Glomerular visceral epithelial cell (primary cell): ENCODE measurements around the gene TULP4.
"Not testable (repeated sequence)": the region's sequence is repeated elsewhere in the genome, so short reads cannot be mapped to it uniquely, and the experiment has no call there.

Experiments
- DNase-seq: peaks from one replicate; pipeline ENCODE4 v3.0.0-alpha.2; 2016; ENCODE audit errors: extremely low spot score

TULP4 gene

DNA sequence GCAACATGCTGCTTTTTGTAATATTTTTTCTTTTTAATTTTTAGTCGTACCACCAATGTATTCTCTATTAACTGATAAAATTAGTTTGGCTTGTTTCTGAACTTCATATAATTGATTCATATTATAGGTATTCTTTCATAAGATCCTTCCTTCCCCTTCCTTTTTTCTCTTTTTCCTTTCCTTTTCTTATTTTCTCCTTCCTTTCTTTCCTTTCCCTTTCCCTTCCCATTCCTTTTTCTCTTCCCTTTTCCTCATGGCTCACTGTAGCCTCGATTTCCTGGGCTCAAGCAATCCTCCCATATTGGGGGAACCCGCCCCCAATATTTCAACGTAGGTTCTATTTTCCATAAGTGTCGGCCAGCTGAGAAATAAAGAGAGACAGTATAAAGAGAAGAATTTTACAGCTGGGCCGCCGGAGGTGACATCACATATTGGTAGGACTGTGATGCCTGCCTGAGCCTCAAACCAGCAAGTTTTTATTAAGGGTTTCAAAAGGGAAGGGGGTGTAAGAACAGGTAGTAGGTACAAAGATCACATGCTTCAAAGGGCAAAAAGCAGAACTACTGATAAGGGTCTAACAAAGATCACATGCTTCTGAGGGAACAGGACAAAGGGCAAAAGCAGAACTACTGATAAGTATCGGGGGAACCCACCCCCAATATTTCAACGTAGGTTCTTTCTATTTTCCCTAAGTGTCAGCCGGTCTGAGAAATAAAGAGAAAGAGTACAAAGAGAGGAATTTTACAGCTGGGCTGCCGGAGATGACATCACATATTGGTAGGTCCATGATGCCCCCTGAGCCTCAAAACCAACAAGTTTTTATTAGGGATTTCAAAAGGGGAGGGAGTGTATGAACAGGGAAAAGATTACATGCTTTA lies 16.1 kb upstream of the TULP4 start:
- DNase-seq: not testable (repeated sequence)

DNA sequence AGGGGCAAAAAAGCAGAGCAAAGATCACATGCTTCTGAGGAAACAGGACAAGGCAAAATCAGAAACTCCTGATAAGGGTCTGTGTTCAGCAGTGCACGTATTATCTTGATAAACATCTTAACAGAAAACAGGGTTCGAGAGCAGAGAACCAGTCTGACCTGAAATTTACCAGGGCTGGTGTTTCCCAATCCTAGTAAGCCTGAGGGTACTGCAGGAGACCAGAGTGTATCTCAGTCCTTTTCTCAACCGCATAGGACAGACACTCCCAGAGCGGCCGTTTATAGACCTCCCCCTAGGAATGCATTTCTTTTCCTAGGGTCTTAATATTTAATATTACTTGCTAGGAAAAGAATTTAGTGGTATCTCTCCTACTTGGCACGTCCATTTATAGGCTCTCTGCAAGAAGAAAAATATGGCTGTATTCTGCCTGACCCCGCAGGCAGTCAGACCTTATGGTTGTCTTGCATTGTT lies 15.4 kb upstream of the TULP4 start:
- not testable (repeated sequence) for DNase-seq

DNA sequence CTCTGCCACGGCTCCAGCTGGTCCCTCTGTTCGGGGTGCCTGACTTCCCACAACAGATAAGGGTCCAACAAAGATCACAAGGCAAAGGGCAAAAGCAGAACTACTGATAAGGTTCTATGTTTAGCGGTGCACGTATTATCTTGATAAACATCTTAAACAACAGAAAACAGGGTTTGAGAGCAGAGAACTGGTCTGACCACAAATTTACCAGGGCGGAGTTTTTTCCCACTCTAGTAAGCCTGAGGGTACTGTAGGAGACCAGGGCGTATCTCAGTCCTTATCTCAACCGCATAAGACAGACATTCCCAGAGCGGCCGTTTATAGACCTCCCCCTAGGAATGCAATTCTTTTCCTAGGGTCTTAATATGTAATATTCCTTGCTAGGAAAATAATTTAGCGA lies 14.6 kb upstream of the TULP4 start:
- not testable (repeated sequence) for DNase-seq

DNA sequence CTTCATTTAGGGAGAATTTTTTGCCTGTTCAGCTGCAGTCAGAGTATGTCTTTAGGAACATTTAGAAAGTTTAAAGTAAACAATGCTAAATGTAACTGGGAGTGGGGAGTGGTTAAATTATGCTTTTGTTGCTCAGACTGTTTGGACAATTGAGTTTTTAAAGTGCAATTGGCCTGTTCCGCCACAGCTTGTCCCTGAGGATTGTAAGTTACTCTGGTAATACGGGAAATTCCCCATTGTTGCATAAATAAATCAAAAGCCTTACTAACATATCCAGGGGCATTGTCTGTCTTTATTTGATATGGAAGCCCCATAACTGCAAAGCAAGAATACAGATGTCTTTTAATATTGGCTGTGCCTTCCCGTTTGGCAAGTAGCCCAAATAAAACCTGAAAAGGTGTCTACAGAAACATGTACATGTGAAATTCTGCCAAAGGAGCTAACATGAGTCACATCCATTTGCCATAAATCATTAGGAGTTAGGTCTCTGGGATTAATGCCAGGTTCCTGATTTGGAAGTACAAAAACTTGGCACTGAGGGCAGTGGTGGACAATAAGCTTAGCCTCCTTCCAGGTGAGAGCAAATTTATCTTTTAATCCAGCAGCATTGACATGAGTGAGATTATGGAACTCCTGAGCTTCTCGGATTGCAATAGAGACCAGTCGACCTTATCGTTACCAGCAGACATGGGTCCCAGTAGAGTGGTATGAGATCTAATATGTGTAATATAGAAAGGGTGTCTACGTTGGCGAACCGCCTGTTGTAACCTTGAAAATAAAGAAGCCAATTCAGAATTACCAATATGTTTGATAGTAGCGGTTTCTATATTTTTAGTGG lies 11.7 kb upstream of the TULP4 start:
- DNase-seq: peak; percentile 46

DNA sequence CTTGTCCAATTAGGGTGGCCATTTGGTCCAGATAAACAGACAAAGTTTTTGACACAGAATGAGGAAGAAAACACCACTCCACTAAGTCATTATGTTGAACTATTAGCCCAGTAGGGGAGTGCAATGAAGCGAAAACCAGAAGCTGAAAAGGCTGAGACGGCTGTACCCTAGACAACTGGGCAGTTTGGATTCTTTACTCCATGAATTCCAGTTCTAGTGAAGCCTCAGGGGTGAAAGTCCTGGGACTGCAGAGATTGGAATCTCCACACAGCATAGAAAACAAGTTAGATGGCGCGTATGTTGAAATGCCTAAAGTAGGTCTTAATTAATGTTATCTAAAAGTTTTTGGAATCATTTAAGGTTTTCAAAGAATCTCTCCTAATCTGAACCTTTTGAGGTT lies 10.7 kb upstream of the TULP4 start:
- DNase-seq: not testable (repeated sequence)

DNA sequence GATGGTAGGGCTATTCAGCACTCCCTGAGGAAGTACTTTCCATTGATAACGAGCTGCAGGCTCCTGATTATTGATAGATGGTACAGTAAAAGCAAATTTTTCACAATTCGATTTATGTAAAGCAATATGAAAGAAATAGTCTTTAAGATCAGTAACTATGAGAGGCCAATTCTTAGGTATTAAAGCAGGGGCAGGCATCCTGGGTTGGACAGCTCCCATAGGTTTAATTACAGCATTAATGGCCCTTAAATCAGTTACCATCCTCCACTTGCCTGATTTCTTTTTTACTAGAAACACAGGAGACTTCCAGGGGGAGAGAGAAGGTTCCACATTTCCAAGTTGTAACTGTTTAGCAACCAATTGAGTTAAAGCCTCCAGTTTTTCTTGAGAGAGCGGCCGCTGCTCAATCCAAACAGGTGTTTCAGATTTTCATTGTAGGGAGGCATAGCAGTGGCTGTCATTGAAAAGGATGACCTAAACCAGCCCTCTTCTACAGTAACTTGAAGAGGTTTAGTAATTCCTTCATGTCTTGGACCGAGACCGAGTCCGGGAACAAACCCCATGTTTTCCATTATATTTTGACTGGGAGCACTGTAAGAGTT lies 10.0 kb upstream of the TULP4 start:
- not testable (repeated sequence) for DNase-seq

DNA sequence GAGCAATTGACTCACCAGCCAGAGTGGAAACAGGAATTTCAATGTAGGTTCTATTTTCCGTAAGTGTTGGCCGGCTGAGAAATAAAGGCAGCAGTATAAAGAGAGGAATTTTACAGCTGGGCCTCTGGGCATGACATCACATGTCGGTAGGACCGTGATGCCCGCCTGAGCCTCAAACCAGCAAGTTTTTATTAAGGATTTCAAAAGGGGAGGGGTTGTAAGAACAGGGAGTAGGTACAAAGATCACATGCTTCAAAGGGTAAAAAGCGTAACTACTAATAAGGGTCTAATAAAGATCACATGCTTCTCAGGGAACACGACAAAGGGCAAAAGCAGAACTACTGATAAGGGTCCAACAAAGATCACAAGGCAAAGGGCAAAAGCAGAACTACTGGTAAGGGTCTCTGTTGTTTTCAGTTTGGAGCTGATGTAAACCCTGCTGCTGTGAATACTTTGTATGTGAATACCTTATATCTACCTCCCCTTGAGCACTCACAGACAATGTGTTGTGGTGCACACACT lies 9.0 kb upstream of the TULP4 start:
- DNase-seq: no peak

DNA sequence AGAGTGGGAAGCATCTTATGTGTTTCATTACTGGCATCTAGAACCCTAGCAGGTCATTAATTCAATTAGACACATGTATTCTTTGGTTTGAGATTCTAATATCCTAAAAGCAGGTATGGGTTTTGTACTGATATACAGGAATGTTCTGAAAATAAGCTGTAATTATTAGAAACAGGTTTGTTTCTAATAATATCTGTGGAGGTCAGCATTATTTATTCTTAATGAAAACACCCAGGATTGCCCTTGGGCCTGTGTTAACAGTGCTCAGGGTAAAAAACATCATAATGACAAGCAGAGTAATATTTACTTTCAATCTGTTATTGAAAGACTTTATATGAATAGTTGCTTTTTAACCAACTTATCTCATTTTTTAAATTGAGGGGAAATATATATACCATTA lies 8.0 kb upstream of the TULP4 start:
- DNase-seq: no peak

DNA sequence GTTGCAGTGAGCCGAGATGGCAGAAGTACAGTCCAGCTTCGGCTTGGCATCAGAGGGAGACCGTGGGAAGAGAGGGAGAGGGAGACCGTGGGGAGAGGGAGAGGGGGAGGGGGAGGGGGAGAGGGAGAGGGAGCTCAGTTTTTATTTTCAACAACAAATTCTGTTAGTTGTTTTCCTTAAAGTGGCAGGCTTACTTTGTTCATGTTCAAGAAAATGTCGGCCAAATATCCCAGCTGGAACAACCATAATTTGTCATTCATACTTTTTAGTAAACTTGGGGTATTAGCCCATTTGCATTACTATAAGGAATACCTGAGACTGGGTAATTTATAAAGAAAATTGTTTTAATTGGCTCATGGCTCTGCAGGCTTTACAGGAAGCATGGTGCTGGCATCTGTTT lies 2.5 kb upstream of the TULP4 start:
- DNase-seq: no peak

DNA sequence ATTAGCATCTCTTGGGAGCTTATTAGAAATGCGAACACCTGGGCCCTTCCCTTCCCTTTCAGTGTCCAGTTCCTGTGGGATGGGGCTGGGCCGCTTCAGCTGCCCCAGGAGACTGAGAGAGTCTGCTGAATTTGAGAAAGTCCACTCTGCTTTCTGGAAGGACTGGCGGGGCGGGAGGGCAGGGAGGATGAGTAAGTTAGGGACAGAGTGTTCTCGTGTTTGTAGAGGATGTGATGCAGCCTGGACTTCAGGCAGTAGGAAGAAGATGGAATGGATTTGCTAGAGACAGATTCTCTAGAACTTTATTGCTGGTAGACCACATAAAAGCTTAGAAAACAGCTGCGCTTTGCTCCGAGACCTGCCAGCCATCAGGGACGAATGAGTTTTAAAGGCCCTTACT lies 1.1 kb upstream of the TULP4 start:
- DNase-seq: no peak

DNA sequence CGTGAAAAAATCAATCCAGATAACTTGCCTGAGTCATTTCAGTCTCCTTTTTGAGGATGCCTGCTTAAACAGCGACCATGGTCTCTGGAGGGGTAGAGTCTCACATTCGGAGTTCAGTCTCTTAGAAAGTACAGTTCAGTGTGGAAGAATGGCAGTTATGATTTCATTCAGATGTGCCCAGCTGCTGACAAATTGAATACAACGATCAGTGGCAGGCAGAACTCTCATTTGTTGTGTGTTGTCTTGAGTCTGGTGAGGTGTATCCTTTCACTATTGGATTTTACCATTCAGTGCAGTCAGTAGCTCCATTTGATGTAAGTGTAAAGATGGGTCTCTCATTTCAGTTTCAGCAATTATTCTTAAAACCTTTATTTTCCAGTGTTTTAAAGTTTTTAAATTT lies 639 bp upstream of the TULP4 start:
- DNase-seq: no peak

DNA sequence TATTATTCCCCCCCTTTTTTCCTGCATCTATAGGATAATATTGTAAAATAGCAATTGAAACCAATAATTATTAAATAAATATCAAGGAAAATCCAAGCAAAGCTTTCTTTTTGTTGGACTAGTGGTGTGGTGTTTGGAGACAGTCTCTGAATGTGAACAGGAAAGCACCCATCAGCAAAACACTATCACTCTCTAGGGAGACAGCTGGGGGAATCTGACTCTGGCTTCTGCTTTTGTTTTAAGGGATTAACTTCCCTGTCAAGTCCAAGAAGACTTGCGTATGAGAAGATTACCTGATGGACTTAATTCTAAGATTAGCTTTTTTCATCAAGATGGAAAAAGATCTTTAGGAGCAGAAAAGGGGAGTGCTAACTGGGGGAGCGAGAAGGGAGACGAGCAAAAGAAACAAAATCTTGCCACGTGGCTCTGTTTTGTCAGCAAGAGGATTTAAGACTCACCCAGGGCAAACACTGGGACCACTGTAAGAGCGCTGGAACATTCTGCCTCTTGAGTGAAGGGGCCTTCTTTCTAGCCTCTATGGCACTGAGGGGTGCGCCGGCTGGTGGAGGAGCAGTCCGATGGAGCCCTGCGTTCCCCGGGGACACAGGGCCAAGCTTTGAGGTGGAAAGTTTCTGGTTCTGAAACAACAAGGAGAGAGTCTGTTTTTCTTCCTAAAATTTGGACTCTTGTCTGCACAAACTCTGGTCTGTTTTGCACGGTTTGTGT lies 570 bp downstream of the TULP4 start:
- no peak for DNase-seq

DNA sequence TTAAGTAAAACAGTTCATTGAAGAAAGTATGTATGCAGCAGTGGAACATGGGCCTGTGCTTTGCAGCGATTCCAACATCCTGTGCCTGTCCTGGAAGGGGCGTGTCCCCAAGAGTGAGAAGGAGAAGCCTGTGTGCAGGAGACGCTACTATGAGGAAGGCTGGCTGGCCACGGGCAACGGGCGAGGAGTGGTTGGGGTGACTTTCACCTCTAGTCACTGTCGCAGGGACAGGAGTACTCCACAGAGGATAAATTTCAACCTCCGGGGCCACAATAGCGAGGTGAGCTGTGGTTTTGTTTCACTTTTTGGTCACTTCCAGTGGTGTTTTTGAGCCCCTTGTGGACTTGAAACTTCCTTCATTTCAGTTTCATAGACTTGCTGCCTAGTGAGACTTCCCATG lies 1.7 kb downstream of the TULP4 start:
- no peak for DNase-seq

DNA sequence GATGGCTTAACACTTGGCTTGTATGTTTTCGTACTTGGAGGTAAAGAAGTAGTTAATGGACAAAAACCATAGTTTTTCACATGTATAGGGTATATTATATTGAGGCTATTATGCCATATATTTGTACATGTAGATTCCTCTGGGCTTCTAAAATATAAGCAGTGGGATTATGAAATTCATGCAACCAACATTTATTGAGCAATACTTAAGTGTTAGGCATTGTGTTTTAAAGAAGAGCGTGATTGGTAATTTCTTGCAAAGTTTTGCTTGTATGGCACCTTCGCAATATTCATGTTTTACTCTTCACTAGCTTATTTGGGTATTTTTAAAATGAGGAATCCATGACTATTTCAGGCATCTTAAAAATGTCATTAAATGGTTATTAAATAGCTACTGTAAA lies 2.5 kb downstream of the TULP4 start:
- no peak for DNase-seq

DNA sequence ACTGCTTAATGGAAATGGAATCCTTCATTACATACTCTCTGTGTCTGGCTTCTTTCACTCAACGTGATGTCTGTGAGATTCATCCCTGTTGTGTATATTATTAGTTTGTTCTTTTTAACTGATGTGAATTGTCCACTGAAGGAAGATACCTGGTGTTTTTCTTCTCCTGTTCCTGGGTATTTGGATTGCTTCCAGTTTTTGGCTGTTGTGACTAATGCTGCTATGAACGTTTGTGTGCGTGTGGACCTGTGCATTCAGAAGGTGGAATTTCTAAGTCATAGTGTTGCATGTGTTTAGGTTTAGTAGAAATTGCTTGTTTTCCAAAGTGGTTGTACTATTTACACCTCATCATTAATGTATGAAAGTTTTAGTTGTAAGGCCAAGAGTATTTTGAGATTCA lies 3.8 kb downstream of the TULP4 start:
- DNase-seq: peak; percentile 30

DNA sequence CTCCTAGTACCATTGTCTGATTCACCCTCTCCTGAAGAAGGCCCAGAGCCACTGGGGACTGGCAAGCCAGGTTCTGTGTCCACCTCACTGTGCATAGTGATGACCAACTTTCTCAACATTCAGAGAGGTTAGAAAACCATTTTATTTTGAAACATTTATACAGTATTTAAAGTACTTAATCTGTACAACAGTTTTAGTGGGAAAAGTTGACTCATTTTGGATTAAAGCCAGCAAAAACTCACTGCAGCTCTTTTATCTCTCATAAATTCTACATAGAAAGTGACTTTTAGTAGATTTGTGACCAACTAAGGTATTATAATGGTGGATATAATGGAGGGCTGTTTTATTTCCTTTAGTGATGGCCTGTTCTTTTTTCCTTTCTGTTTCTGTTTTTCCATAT lies 9.7 kb downstream of the TULP4 start:
- DNase-seq: peak; percentile 45

DNA sequence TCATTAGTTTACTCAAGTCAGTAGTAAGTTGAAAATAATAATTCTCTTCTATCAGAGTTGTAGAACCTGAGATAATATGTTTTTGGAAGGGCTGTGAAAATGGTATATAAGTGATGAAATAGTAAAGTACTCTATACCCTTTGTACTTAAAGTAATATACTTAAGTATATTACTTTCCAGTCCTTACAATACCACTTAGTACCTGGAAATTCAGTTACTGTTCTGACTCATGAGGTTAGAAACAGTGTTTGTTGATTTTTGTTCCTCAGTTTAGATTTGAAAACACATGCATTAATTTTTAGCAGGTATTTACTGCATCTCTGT lies 10.1 kb downstream of the TULP4 start:
- DNase-seq: no peak

DNA sequence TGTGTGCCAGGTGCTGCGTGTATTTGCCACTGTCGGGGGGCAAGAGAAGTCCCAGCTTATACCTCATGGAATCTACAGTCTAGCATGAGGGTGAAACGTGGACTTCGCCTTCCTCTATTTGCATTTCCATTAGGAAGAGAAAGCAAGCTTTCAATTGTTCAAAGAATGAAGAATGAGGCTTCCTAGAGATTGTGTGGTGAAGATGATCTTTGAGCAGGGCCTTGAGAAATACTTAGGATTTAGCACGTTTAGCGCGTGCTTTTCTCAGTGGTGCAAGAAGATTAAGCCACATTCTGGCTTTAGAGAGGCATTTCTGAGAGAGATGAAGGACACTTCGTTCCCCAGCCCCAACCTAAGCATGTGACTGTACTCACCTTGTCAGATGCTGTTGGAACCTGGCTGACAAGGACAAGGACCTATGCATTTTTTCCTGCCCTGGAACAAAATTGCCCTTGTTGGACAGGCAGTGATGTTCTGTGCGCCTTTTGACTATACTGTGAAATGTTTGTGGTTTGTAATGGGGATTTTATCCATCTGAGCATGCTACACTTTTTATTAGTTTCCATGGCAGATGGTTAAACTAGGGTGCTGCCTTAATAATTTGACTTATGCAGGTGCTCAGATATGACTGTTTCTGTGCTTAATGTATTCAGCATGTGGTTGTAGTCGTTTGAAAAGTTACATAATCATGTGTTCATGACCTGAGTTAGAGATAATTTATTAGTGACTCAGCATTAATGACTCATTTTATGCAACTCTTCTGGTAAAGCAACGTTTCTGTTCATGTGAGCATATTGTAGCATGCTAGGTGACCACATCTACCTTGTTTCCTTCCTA lies 10.7 kb downstream of the TULP4 start:
- peak; percentile 50 for DNase-seq

DNA sequence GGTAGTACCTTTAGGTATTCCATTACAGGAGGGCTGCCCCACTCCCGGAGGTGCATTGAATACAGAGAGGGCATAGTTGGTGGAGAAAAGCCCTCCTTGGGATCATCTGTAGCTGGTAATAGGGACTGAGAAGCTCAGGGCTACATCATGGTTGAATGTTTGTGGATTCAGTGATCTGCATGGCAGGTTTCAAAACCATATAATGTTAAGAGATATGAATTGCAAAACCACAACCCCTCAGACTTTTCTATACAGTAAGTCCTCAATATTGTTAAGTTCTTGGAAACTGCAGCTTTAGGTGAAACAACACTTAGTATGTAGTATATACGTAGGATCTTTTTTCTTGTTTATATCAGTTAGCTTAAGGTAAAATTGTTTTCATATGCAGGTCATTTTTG lies 11.3 kb downstream of the TULP4 start:
- no peak for DNase-seq

DNA sequence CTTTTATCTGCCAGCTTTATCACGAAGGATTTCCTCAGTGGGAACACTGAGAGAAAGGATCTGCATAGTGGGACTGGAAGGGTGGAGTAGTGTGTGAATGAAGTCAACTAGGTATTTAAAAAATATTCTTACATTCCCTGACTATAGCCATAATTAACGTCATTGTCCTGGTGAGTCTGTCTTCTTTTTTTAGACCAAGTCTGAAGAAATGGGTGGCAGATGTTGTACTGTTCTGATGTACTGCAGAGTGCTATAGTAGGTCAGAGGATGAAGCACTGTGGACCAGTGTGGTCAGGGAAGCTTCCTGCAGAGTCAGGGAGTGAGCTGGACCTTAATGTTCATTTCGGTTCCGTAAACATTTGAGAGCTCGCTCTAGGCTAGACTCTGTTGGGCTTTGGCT lies 11.9 kb downstream of the TULP4 start:
- no peak for DNase-seq

DNA sequence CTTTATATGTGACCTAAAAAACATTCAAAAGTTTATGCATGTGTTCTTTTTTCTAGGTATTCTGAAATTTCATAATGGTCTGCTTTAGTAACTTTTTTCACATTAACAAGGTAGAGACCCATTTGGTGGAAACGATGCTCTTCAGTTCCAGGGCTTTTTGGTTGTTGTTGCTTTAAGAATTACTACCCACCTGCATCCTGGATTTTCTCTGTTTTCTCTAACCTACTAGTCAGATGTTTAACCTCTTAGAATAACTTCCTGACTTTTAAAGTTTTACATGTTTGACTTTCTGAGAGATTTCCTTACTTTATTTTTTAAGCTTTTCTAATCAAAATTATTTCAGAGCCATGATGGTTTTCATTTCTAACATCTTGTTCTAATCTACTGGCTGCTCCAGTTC lies 14.9 kb downstream of the TULP4 start:
- no peak for DNase-seq
